Kidney (tissue), 14 donors: ENCODE results near the gene PPOX. TPM values are rescaled to one million over a fixed set of nuclear protein-coding genes. Genes with fewer than 3 reads are reported as not detected.
A peak's percentile ranks its signal among the peaks of the same experiment; 100 is the strongest.

Experiments
- DNase-seq, 5 donors: peaks; one replicate each; pipeline ENCODE4 v3.0.0-alpha.2; 2013 to 2020
- FAIRE-seq: peaks from 2 replicates; lab custom pipeline; 2012; peaks lifted over from hg19 to GRCh38; lab: Jason Lieb, UNC
- H3K27ac ChIP-seq, 2 donors: one replicate each; pipeline ENCODE4 v1.7.0; 2013; ENCODE audit warnings: low read depth in 2 of 2, low read length in 2 of 2, inconsistent platforms in 1 of 2
- H3K27me3 ChIP-seq: one replicate; pipeline ENCODE4 v1.7.1; 2013; ENCODE audit warnings: low read length, inconsistent platforms; ENCODE audit not compliant: control insufficient read depth, insufficient read depth
- H3K36me3 ChIP-seq, 3 donors: one replicate each; pipeline versions ENCODE4 v1.7.0 to v1.7.1; 2013; ENCODE audit warnings: low read length in 3 of 3, control low read depth in 1 of 3, inconsistent platforms in 1 of 3; ENCODE audit not compliant: insufficient read depth in 3 of 3, control insufficient read depth in 2 of 3
- H3K4me1 ChIP-seq, 3 donors: one replicate each; pipeline versions ENCODE4 v1.7.0 to v1.7.1; 2013; ENCODE audit warnings: low read length in 3 of 3, inconsistent platforms in 1 of 3, low read depth in 1 of 3; ENCODE audit not compliant: control insufficient read depth in 2 of 3, insufficient read depth in 2 of 3
- H3K4me3 ChIP-seq, 3 donors: one replicate each; pipeline versions ENCODE4 v1.7.0 to v1.8.1; 2013; ENCODE audit warnings: low read length in 3 of 3, control low read depth in 1 of 3, inconsistent platforms in 1 of 3
- H3K9ac ChIP-seq, 3 donors: one replicate each; pipeline versions ENCODE4 v1.7.0 to v1.7.1; 2013; ENCODE audit warnings: low read length in 3 of 3, control low read depth in 1 of 3, inconsistent platforms in 1 of 3
- H3K9me3 ChIP-seq, 3 donors: one replicate each; pipeline versions ENCODE4 v1.7.0 to v1.7.1; 2013; ENCODE audit warnings: low read length in 3 of 3, control low read depth in 1 of 3, inconsistent platforms in 1 of 3; ENCODE audit not compliant: control insufficient read depth in 2 of 3, insufficient read depth in 1 of 3
- CTCF ChIP-seq: IDR thresholded peaks from 3 replicates; pipeline ENCODE4 v1.5.1; 2012; ENCODE audit warnings: mild to moderate bottlenecking, moderate library complexity, borderline replicate concordance; ENCODE audit not compliant: insufficient read depth; ENCODE audit errors: extremely low read depth
- intact Hi-C: fragments of 100-400 bp; cut with DNase I; formaldehyde crosslinking; loops from one replicate; pipeline ENCODE4 v1.11.1; 2022
- polyA plus RNA-seq: library from polyadenylated mRNA; stranded (reverse); fragments of 350-450 nt; fragmentation: Illumina TruSeq; extraction: RNeasy Lipid Tissue Mini Kit (QIAGEN cat#74804); gene quantifications from one replicate; pipeline ENCODE4 v1.2.3, GENCODE V29; 2014; ENCODE audit warnings: low read depth, low replicate concordance; ENCODE audit not compliant: insufficient read depth
- total RNA-seq: library from RNA; stranded (reverse); fragmentation: NEBNext Ultra II Directional; extraction: Animal tissue kit (Norgen Biotek cat#: 25700); gene quantifications from one replicate; pipeline ENCODE4 v1.2.1, GENCODE V29; 2021
- donor health status: control.
- donor health status: control.
- donor health status: control.
- donor health status: control.
- donor health status: control.
- donor health status: DM: yes; HTN: yes; CAD: no.
- donor health status: Normal renal cell carcinoma (clear cell type).

Gene PPOX
- total and polyA plus RNA-seq, 2 donors from 2014 or later, result 23.6 to 29.4 TPM

- FAIRE-seq (no peak), DNase-seq (peak; percentile 95 to 98 (median 97))
- peak within 1 kb of the TSS; percentile 83 to 95 (median 83) for H3K9ac ChIP-seq
- H3K9me3 ChIP-seq, result no peaks in the 10 kb centered on the region
- no peak for TF ChIP-seq CTCF
- intact Hi-C loops, result no loop called here
- H3K4me1 ChIP-seq, result peaks cover 0 to 18% (median 11%) of the 10 kb centered on the region in 3 donors
- H3K36me3 ChIP-seq, result peaks cover 4 to 8% (median 7%) of the 10 kb centered on the region in 3 donors
- no peaks in the 10 kb centered on the region for H3K27me3 ChIP-seq
- peak within 1 kb of the TSS; percentile 83 to 94 for H3K27ac ChIP-seq
- H3K4me3 ChIP-seq, result peak within 1 kb of the TSS; percentile 87 to 92 (median 88)
These were observed 6.9 kb upstream of the PPOX start, which contains the start of gene USP21 for GRCh38 chr1:161159087-161159912. Gene USP21 (plus strand): TSS chr1:161159500. CDS start chr1:161160641, 1,141 bp downstream.

DNA sequence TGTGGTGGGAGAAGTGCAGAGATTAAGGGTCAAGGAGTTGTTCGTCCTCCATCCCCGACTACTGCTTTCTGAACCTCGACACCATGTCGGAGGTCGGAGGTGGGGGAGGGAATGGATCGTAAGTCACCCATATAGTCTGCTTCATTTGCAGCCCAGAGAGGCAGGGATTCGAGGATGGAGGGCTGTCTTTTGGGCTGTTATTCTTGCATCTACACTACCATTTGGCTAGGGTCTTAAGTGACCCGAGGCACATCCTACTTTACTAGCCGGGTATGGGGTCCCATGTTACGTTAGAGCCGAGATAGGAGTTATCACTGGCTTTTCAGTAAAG, 6.3 kb upstream of the PPOX start:
- Histone ChIP-seq H3K36me3 (peaks cover 4 to 13% (median 8%) of the 10 kb centered on the region in 3 donors), H3K4me3 (peak overlapping the region; percentile 87 to 92 (median 88)), H3K9me3 (no peaks in the 10 kb centered on the region), H3K27ac (peak overlapping the region; percentile 83 to 94), H3K9ac (peak overlapping the region; percentile 83 to 95 (median 83)), H3K27me3 (no peaks in the 10 kb centered on the region), H3K4me1 (peaks cover 0 to 18% (median 11%) of the 10 kb centered on the region in 3 donors)
- intact Hi-C loops, result no loop called here
- no peak for DNase-seq
- no peak for TF ChIP-seq CTCF
- FAIRE-seq, result no peak

- Histone ChIP-seq H3K4me1 (peaks cover 0 to 15% (median 11%) of the 10 kb centered on the region in 3 donors), H3K9me3 (no peaks in the 10 kb centered on the region), H3K36me3 (peaks cover 4 to 14% (median 8%) of the 10 kb centered on the region in 3 donors), H3K27ac (no peak overlapping the region), H3K4me3 (no peak overlapping the region), H3K27me3 (no peaks in the 10 kb centered on the region), H3K9ac (no peak overlapping the region)
- intact Hi-C loops, result no loop called here
- FAIRE-seq (no peak), DNase-seq (peak in 2 of 5 donors; percentile 61 to 74)
- TF ChIP-seq CTCF, result no peak
These were observed 5.5 kb upstream of the PPOX start for GRCh38 chr1:161160671-161161145.
